Measurements from ENCODE around the gene SDK1. TPM values are rescaled to one million over a fixed set of nuclear protein-coding genes. Genes with fewer than 3 reads are reported as not detected.
A peak's percentile ranks its signal among the peaks of the same experiment; 100 is the strongest.

Gene SDK1
- total RNA-seq, 2 donors from 2014 or later, result 19.8 to 32.4 TPM

DNA sequence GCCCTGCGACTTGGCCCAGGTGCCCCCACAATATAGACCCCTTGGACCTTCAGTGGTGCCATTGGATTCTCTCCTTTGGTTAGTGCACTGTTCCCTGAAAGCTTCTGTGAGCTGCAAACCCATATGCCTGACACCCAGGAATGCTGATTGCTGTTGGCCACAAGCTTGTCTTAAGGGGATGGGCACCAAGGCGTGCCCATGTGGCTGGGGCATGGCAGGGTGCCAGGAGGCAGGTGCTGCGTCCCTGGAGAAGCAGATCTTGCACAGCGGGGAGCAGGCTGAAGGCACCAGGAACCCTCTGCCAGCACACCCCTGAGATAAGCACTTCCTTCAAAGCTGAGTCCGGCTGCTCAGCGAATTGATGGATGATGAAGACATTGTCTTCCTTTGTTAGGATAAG lies 411.8 kb downstream of the SDK1 start:
- Histone ChIP-seq H3K36me3 (replicated peaks in 1 of 2; ENCODE audit: insufficient read depth in 1 of 2, low read depth in 2 of 2) (no peaks in the 10 kb centered on the region), H3K27ac (no peak overlapping the region), H3K27me3 (no peaks in the 10 kb centered on the region), H3K4me3 (no peak overlapping the region), H3K4me1 (peaks cover 10% of the 10 kb centered on the region), H3K9me3 (no peaks in the 10 kb centered on the region)
- DNase-seq (peak in 2 of 4 donors; percentile 28 to 35), ATAC-seq (no peak)
- WGBS, 2 donors, result 61 to 62% methylated on average over 6 of the region's 6 CpGs
- intact Hi-C loops (cut with DNase I), result no loop called here
- TF ChIP-seq, protein P1, sequence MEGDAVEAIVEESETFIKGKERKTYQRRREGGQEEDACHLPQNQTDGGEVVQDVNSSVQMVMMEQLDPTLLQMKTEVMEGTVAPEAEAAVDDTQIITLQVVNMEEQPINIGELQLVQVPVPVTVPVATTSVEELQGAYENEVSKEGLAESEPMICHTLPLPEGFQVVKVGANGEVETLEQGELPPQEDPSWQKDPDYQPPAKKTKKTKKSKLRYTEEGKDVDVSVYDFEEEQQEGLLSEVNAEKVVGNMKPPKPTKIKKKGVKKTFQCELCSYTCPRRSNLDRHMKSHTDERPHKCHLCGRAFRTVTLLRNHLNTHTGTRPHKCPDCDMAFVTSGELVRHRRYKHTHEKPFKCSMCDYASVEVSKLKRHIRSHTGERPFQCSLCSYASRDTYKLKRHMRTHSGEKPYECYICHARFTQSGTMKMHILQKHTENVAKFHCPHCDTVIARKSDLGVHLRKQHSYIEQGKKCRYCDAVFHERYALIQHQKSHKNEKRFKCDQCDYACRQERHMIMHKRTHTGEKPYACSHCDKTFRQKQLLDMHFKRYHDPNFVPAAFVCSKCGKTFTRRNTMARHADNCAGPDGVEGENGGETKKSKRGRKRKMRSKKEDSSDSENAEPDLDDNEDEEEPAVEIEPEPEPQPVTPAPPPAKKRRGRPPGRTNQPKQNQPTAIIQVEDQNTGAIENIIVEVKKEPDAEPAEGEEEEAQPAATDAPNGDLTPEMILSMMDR (IDR thresholded peaks at IDR 0.05), result no peak

DNA sequence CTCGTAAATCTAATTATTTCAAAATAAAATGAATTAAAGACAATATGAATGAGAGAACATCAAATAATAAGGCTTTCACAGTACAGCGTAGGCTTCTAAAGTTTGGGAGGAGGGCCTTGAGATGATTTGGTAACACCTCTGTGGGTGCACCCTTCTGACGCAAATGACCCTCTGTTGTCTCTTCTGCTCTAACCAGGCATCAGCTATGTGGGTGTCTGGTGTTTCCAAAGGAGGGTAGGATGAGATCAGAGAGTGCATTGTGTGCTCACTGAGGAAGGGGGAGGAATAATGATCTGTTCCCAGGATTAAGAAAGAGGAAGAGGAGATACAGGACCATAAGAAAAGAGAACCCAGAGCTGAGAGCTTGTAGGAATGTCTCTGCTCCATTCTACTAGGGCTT lies 420.4 kb downstream of the SDK1 start:
- no peak for TF ChIP-seq POLR2A (IDR thresholded peaks at IDR 0.05)
- TF ChIP-seq, protein P1 (IDR thresholded peaks at IDR 0.05), result no peak
- no peak for ATAC-seq
- H3K27me3 ChIP-seq, result no peaks in the 10 kb centered on the region
- no peak overlapping the region for H3K27ac ChIP-seq
- no peaks in the 10 kb centered on the region for H3K9me3 ChIP-seq
- 96 to 99% methylated on average over 3 of the region's 3 CpGs for WGBS, 2 donors
- DNase-seq, result no peak
- H3K4me3 ChIP-seq, result no peak overlapping the region
- intact Hi-C loops (cut with DNase I), result no loop called here
- H3K4me1 ChIP-seq, result peaks cover 15% of the 10 kb centered on the region
- no peaks in the 10 kb centered on the region for H3K36me3 ChIP-seq (replicated peaks in 1 of 2; ENCODE audit: insufficient read depth in 1 of 2, low read depth in 2 of 2)

DNA sequence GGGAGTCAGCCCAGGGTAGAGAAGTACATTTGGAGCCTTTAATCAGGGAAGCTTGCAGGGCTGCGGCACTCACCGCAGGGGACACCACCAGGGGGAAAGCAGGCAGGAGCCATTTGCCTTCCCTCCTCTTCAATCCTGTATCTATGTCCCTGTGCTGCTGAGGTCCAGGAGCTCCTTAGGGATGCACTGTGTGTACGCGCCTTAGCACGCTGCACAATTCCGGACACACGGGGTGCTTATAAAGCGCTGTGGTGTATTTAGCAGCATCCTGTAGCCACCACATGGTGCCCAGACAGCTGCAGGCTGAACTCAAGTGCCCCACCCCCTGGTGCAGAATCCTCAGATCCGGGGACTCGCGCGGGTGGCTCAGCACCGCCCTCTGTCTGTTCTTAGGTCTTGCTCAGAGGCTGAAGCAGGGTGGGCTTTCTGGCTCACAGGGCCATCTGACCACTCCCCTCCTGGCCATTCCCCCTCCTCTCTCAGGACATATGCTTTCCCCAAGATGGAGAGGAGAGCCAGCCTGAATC lies 421.4 kb downstream of the SDK1 start:
- Histone ChIP-seq H3K4me1 (peaks cover 15% of the 10 kb centered on the region), H3K27me3 (no peaks in the 10 kb centered on the region), H3K36me3 (replicated peaks in 1 of 2; ENCODE audit: insufficient read depth in 1 of 2, low read depth in 2 of 2) (no peaks in the 10 kb centered on the region), H3K27ac (no peak overlapping the region), H3K4me3 (no peak overlapping the region), H3K9me3 (no peaks in the 10 kb centered on the region)
- intact Hi-C loops (cut with DNase I), result no loop called here
- ATAC-seq, result no peak
- peak in 2 of 4 donors; percentile 18 to 40 for DNase-seq
- WGBS, 2 donors, result 37 to 71% methylated on average over 11 to 13 of the region's 13 CpGs
- TF ChIP-seq, protein P1 (IDR thresholded peaks at IDR 0.05), result peak in 2 of 7 experiments; percentile 13 to 17
- no peak for TF ChIP-seq POLR2A (IDR thresholded peaks at IDR 0.05)

DNA sequence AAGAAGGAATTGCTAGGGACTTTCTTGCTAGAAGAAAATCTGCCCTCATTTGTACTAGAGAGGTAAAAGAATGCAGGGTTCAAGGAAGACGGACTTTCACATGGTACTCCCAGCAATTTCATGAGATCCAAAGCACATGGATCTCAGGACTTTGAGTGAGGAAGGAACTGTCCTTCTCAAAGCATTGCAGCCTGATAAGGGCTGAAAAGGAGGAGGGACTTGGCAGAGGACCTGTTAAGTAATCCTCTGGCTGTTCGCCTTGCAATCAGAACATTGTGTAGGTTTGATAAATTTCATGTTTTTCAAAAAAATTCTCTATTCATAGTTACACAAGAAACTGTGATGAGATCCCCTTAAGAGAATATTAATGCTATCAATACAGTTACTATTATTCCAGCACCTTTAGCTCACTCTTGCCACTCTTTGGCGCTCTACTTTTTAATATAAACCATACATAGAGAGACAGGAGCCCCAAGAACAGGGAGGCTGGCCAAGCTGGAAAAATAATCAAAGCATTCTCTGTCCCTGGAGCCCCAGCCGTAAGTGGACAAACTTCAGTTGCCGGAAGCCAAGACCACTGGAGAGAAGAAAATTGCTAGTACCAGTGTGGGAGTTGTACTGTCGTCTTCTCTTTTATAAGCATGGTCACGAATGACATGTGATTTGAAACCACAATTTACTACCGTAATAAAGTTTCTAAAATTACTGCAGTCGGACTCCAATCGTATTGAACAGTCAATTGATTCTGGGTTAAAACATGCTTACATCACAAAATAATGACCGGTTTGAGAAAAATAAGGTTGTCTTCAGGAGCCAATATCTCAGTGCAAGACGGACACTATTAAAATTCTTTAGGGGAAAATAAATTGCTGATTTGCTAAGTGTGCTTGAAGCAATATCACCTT lies 424.4 kb downstream of the SDK1 start:
- H3K36me3 ChIP-seq (replicated peaks in 1 of 2; ENCODE audit: insufficient read depth in 1 of 2, low read depth in 2 of 2), result no peaks in the 10 kb centered on the region
- intact Hi-C loops (cut with DNase I), result no loop called here
- H3K4me3 ChIP-seq, result no peak overlapping the region
- no peaks in the 10 kb centered on the region for H3K27me3 ChIP-seq
- H3K4me1 ChIP-seq, result peaks cover 15% of the 10 kb centered on the region
- H3K9me3 ChIP-seq, result no peaks in the 10 kb centered on the region
- peak overlapping the region in 1 of 4 donors; percentile 9 for H3K27ac ChIP-seq
- WGBS, 2 donors, result 67 to 72% methylated on average over 12 of the region's 12 CpGs
- ATAC-seq (peak; percentile 74), DNase-seq (peak; percentile 40 to 52 (median 51))
- TF ChIP-seq, protein P1 (IDR thresholded peaks at IDR 0.05), result no peak
- TF ChIP-seq POLR2A (IDR thresholded peaks at IDR 0.05), result no peak

Measured in body of pancreas (tissue), 4 donors.